ENCODE results near the gene ELAC2.

ELAC2 gene

DNA sequence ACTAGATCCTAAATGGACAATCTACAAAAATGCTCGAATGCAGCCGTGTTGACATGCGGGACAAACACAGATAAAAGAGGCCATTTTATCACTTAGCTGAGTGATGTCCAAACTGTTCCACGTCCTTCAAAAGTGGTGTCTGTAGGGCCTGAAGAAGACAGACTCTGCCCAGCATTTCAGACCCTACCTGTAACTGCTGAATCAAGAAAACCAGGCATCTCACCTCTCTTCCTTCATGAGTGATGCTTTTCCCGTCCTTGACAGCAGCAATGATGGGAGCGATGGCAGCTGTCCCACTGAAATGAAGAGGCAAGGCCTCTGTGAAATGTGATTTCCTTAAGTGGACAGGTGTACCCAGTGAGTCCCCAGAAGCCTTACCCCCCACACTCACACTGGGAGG lies 12.3 kb downstream of the ELAC2 start:
- no peak overlapping the region for H3K4me3 ChIP-seq (ENCODE audit: control insufficient read depth, low read depth, low read length)
- TF ChIP-seq, protein P1, sequence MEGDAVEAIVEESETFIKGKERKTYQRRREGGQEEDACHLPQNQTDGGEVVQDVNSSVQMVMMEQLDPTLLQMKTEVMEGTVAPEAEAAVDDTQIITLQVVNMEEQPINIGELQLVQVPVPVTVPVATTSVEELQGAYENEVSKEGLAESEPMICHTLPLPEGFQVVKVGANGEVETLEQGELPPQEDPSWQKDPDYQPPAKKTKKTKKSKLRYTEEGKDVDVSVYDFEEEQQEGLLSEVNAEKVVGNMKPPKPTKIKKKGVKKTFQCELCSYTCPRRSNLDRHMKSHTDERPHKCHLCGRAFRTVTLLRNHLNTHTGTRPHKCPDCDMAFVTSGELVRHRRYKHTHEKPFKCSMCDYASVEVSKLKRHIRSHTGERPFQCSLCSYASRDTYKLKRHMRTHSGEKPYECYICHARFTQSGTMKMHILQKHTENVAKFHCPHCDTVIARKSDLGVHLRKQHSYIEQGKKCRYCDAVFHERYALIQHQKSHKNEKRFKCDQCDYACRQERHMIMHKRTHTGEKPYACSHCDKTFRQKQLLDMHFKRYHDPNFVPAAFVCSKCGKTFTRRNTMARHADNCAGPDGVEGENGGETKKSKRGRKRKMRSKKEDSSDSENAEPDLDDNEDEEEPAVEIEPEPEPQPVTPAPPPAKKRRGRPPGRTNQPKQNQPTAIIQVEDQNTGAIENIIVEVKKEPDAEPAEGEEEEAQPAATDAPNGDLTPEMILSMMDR (IDR thresholded peaks at IDR 0.05; ENCODE audit: control insufficient read depth, insufficient read depth, low read depth, low read length, missing control alignments): no peak
- no peak for DNase-seq (ENCODE audit: low read depth)

DNA sequence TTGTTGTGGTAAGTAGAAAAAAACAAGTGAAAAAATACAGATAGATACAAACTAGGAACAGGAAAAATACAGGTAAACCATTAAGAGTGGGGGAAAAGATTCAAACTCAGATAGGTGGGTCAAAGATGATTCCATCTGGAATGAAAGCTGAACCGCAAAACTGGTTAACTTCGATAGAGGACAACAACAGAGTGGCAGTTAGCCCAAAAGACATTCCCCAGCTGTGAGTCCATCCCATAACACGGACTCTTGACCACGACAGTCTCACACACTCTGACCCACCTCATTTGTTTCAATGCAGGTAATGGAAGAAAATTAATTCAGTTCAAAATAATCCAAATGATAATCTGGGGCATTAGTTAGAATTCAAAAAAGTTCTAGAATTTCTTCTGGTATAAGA lies 13.5 kb downstream of the ELAC2 start:
- no peak overlapping the region for H3K4me3 ChIP-seq (ENCODE audit: control insufficient read depth, low read depth, low read length)
- TF ChIP-seq, protein P1 (IDR thresholded peaks at IDR 0.05; ENCODE audit: control insufficient read depth, insufficient read depth, low read depth, low read length, missing control alignments): no peak
- no peak for DNase-seq (ENCODE audit: low read depth)

DNA sequence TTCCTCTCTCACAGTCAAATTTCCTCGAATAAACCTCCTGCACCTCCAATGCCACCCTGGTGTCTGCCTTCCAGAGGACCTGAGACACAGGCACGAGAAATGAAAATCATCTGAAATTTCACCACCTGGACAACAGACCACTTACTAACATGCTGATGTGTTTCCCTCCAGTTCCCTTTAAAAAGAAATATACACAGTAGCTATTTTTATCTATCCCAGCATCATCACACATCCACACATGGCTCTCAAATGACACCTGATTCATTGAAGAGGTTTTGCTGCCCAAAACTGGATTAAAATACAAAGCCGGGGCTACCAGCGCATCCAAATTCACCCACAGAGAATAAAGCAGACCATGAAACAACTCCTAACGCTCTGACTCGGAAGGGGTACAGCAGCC lies 13.9 kb downstream of the ELAC2 start:
- no peak overlapping the region for H3K4me3 ChIP-seq (ENCODE audit: control insufficient read depth, low read depth, low read length)
- no peak for DNase-seq (ENCODE audit: low read depth)
- TF ChIP-seq, protein P1 (IDR thresholded peaks at IDR 0.05; ENCODE audit: control insufficient read depth, insufficient read depth, low read depth, low read length, missing control alignments): no peak

DNA sequence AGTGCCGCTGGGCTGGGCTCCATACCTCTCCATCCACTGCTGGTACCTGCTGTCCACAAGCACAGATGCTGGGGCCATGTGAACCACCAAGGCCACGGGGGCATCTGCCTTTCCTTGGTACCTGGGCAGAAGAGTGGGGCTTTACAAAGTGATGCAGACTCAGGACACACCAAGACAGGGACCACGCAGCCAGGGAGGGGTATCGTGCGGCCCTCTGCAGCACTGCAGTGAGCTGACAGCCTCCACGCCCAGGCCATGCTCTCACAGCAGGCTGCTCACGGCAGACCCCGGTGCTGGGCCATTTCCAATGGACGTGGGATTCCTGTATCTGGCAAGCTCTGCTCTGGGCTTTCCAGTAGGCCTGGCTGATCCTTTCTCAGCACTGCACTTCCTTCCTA lies 14.4 kb downstream of the ELAC2 start:
- TF ChIP-seq, protein P1 (IDR thresholded peaks at IDR 0.05; ENCODE audit: control insufficient read depth, insufficient read depth, low read depth, low read length, missing control alignments): no peak
- DNase-seq (ENCODE audit: low read depth): no peak
- H3K4me3 ChIP-seq (ENCODE audit: control insufficient read depth, low read depth, low read length): no peak overlapping the region

DNA sequence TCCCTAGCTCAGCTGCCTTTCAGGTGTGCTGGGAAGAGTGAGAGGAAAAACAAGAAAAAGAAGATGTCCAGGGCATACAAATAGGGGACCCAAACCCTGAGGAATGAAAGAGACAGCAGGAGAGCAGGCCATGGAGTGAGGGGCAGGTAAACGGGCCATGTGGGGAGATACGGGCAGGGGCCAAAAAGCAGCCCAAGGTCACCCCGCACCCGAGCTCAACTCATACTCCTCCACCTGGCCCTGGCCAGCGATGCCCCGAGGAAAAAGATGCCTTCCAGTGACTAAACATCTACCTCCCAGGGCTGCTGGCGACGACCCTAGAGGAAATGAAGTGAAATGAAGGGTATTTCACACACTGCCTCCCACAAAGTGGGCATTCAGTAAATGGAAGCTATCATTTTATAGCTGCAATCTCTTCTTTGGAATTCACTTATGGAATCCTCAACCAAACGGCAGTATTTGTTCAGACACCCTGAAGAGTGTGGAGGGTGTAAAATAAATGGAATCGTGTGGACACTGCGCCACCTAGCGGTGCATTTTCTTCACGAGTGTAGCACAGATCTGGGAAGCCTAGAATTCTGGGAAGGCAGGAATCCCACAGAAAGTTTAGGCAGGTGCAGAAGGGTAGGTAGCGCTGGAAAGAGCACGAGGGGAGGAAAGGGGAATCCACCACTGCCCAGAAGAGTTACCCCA lies 14.9 kb downstream of the ELAC2 start:
- H3K4me3 ChIP-seq (ENCODE audit: control insufficient read depth, low read depth, low read length): no peak overlapping the region
- TF ChIP-seq, protein P1 (IDR thresholded peaks at IDR 0.05; ENCODE audit: control insufficient read depth, insufficient read depth, low read depth, low read length, missing control alignments): peak; percentile 79
- peak; percentile 40 for DNase-seq (ENCODE audit: low read depth)

DNA sequence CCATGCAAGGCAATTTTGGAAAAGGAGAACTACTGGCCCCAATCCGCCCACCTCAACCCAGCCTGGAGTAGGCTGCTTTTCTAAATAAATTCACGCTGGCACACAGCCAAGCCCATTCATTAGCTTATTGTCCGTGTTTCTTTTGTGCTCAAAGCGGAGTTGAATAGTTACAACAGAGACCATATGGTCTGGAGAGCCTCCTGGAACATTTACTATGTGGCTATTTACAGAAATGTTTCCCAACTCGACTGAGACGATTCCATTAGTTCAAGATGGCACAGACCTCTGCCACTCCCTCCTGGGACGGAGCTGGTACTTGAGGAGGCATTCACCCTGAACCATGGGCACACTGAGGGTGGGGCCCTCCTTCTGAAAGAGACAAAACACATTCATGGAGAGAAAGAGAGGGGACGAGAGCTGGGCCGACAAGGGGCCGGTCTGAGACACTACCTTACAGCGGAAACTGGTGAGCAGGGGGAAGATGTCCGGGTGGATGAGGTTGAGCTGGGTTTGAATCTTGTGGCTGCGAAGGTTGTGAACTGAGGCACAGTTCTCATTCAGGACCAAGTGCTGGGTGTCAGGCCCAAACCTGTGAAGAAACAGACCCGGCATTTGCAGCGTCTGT lies 15.7 kb downstream of the ELAC2 start:
- DNase-seq (ENCODE audit: low read depth): no peak
- no peak overlapping the region for H3K4me3 ChIP-seq (ENCODE audit: control insufficient read depth, low read depth, low read length)
- TF ChIP-seq, protein P1 (IDR thresholded peaks at IDR 0.05; ENCODE audit: control insufficient read depth, insufficient read depth, low read depth, low read length, missing control alignments): no peak

All from AG09309 (cell line).